GM23338 (cell line): ENCODE data around the gene LARGE1. TPM values are rescaled to one million over a fixed set of nuclear protein-coding genes. Genes with fewer than 3 reads are reported as not detected.
A peak's percentile ranks its signal among the peaks of the same experiment; 100 is the strongest.

Source experiments
- ATAC-seq: fragments of 200-7000 bp; cut with Tn5 transposase; 3 replicates; pipeline ENCODE4 v1.9.1; 2020
- DNase-seq: peaks from one replicate; pipeline ENCODE4 v3.0.0-alpha.2; 2015; ENCODE audit warnings: low spot score
- H2AFZ ChIP-seq: fragments of 200-600 bp; sonication (generic); 2 replicates; pipeline ENCODE4 v1.8.0; 2016; ENCODE audit warnings: antibody characterized with exemption, mild to moderate bottlenecking, moderate library complexity
- H3F3A ChIP-seq: fragments of 200-600 bp; sonication (generic); replicated peaks from 2 replicates; pipeline ENCODE4 v1.8.0; 2017; ENCODE audit warnings: antibody characterized with exemption, mixed run types, low read depth
- H3K27ac ChIP-seq: fragments of 200-600 bp; sonication (generic); 2 replicates; pipeline ENCODE4 v1.6.1; 2016; ENCODE audit warnings: low read depth
- H3K27me3 ChIP-seq: fragments of 200-600 bp; sonication (generic); 2 replicates; pipeline ENCODE4 v1.8.0; 2016; ENCODE audit warnings: mild to moderate bottlenecking, mixed run types, moderate library complexity; ENCODE audit not compliant: insufficient read depth
- H3K36me3 ChIP-seq: fragments of 200-600 bp; sonication (generic); 2 replicates; pipeline ENCODE4 v1.8.0; 2016; ENCODE audit warnings: mild to moderate bottlenecking; ENCODE audit not compliant: insufficient read depth
- H3K4me1 ChIP-seq: fragments of 200-600 bp; sonication (generic); 2 replicates; pipeline ENCODE4 v1.8.0; 2016; ENCODE audit warnings: mild to moderate bottlenecking, moderate library complexity; ENCODE audit not compliant: insufficient read depth
- H3K4me2 ChIP-seq: fragments of 200-600 bp; sonication (generic); 2 replicates; pipeline ENCODE4 v1.7.1; 2017; ENCODE audit warnings: mixed run types
- H3K4me3 ChIP-seq: fragments of 200-600 bp; sonication (generic); 2 replicates; pipeline ENCODE4 v1.6.1; 2016; ENCODE audit warnings: mixed run types
- H3K79me2 ChIP-seq: fragments of 200-600 bp; sonication (generic); replicated peaks from 2 replicates; pipeline ENCODE4 v1.8.0; 2017; ENCODE audit warnings: mild to moderate bottlenecking; ENCODE audit not compliant: insufficient read depth
- H3K9me2 ChIP-seq: fragments of 200-600 bp; sonication (generic); 2 replicates; pipeline ENCODE4 v1.8.0; 2017; ENCODE audit not compliant: insufficient read depth
- H4K20me1 ChIP-seq: fragments of 200-600 bp; sonication (generic); replicated peaks from 2 replicates; pipeline ENCODE4 v1.8.0; 2017; ENCODE audit warnings: mild to moderate bottlenecking; ENCODE audit not compliant: insufficient read depth
- H3K27ac Mint-ChIP-seq: 2 replicates; pipeline ENCODE4 v1.8.0; 2020; ENCODE audit warnings: inconsistent platforms, mild to moderate bottlenecking, moderate library complexity, mixed read lengths
- H3K27me3 Mint-ChIP-seq: 3 replicates; pipeline ENCODE4 v1.8.0; 2022; ENCODE audit warnings: low read depth, mild to moderate bottlenecking, moderate library complexity, mixed read lengths, inconsistent platforms; ENCODE audit not compliant: insufficient read depth, poor library complexity
- H3K36me3 Mint-ChIP-seq: 3 replicates; pipeline ENCODE4 v1.8.0; 2021; ENCODE audit warnings: low read depth, mild to moderate bottlenecking, inconsistent platforms, moderate library complexity, mixed read lengths
- H3K4me1 Mint-ChIP-seq: 3 replicates; pipeline ENCODE4 v1.8.0; 2020; ENCODE audit warnings: mild to moderate bottlenecking, inconsistent platforms, mixed read lengths
- H3K4me3 Mint-ChIP-seq: 3 replicates; pipeline ENCODE4 v1.8.0; 2021; ENCODE audit warnings: moderate library complexity, mild to moderate bottlenecking, inconsistent platforms, mixed read lengths
- H3K9me3 Mint-ChIP-seq: 3 replicates; pipeline ENCODE4 v1.8.0; 2020; ENCODE audit warnings: moderate library complexity, mild to moderate bottlenecking, inconsistent platforms, mixed read lengths
- CREB1 ChIP-seq: fragments of 250-450 bp; sonication (Bioruptor Pico); IDR thresholded peaks from 2 replicates; pipeline ENCODE4 v1.5.0; 2020; ENCODE audit warnings: low read depth, mild to moderate bottlenecking, moderate library complexity
- CTCF ChIP-seq, 2 experiments: fragments of 200-600 bp in 1 of 2; sonication (generic) in 1 of 2; conservative IDR thresholded peaks; 2 replicates each; pipeline versions ENCODE4 v1.5.1 to v1.6.1; 2016 to 2017; ENCODE audit warnings: antibody characterized with exemption in 2 of 2, low read depth in 2 of 2, mild to moderate bottlenecking in 2 of 2, moderate library complexity in 1 of 2
- ETS1 ChIP-seq: IDR thresholded peaks from 2 replicates; pipeline ENCODE4 v1.6.1; 2016; ENCODE audit warnings: antibody characterized with exemption
- EZH2 ChIP-seq: fragments of 200-600 bp; sonication (generic); IDR thresholded peaks from one replicate; pipeline ENCODE4 v1.8.0; 2017; ENCODE audit warnings: antibody characterized with exemption, mild to moderate bottlenecking, low read depth; ENCODE audit not compliant: unreplicated experiment
- JUNB ChIP-seq: IDR thresholded peaks from one replicate; pipeline ENCODE4 v1.6.1; 2016; ENCODE audit warnings: antibody characterized with exemption; ENCODE audit not compliant: unreplicated experiment
- NANOG ChIP-seq: IDR thresholded peaks from 2 replicates; pipeline ENCODE4 v1.6.1; 2016; ENCODE audit warnings: antibody characterized with exemption, borderline replicate concordance
- POLR2AphosphoS5 ChIP-seq: IDR thresholded peaks from 2 replicates; pipeline ENCODE4 v1.6.1; 2016; ENCODE audit warnings: antibody characterized with exemption, low read depth
- STAT1 ChIP-seq: IDR thresholded peaks from one replicate; pipeline ENCODE4 v1.6.1; 2016; ENCODE audit warnings: antibody characterized with exemption; ENCODE audit not compliant: unreplicated experiment
- ZNF331 ChIP-seq: fragments of 250-450 bp; sonication (Bioruptor Pico); IDR thresholded peaks from 2 replicates; pipeline ENCODE4 v1.5.0; 2020; ENCODE audit warnings: low read depth, mild to moderate bottlenecking, moderate library complexity
- ZNF462 ChIP-seq: fragments of 250-450 bp; sonication (Bioruptor Pico); IDR thresholded peaks from 2 replicates; pipeline ENCODE4 v1.5.0; 2020; ENCODE audit warnings: mild to moderate bottlenecking, moderate library complexity
- polyA plus RNA-seq: library from polyadenylated mRNA; unstranded; fragments of >200 nt; fragmentation: Nextera tagmentation; extraction: Ambion mirVana; gene quantifications from 2 replicates; pipeline ENCODE4 v1.2.1, GENCODE V29; 2016
- total RNA-seq: library from RNA; depleted of rRNA; stranded (reverse); fragments of >200 nt; shearing (Covaris generic); gene quantifications from 2 replicates; pipeline ENCODE4 v1.2.3, GENCODE V29; 2014

LARGE1 gene
- total and polyA plus RNA-seq, 2 experiments from 2014 or later, result 12.8 to 75.6 TPM

GRCh38 chr22:33880986-33881385 is 39.3 kb downstream of the LARGE1 start (continued):
- TF ChIP-seq CTCF (conservative IDR thresholded peaks at IDR 0.05; ENCODE audit: low read depth in 2 of 2) (0 out of 4 replicates have a peak, but pooled peaks of 1 of the 2 experiments have one; percentile 8), CREB1 (CRISPR knock-in tag) (no peak)

DNA sequence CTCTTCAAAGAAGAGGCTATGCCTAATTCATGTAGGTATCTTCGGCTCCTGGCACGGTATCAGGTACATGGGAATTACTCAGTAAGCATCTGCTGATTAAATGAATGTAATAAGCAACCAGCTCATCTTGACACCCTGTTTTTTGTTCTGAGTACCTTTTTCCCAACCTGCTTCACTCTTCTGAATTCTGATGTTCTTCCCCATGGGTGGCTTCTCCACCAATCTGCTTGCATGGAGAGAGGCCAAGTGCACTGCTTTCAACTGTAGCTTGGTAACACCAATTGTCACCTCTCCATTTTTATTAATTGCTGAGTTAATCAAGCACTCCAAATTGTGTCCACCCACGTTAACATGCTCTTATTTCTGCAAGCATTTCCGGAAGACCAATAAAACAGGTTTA is 40.5 kb downstream of the LARGE1 start:
- H3K36me3 ChIP-seq, result no peaks in the 10 kb centered on the region
- Mint-ChIP-seq H3K27me3 (peaks cover 9% of the 10 kb centered on the region), H3K4me3 (no peak overlapping the region), H3K9me3 (no peaks in the 10 kb centered on the region), H3K36me3 (no peaks in the 10 kb centered on the region), H3K27ac (no peak overlapping the region), H3K4me1 (peaks cover 79% of the 10 kb centered on the region)
- peaks cover 59% of the 10 kb centered on the region for H3K4me1 ChIP-seq
- no peaks in the 10 kb centered on the region for H3K27me3 ChIP-seq
- H3K4me2 ChIP-seq, result no peak overlapping the region
- 0 out of 2 replicates have a peak, but pooled peaks cover 2% of the 10 kb centered on the region for H3F3A ChIP-seq
- no peak overlapping the region for H2AFZ ChIP-seq
- H3K4me3 ChIP-seq, result no peak overlapping the region
- peaks cover 56% of the 10 kb centered on the region for H4K20me1 ChIP-seq
- DNase-seq, result no peak
- H3K27ac ChIP-seq, result no peak overlapping the region
- no peaks in the 10 kb centered on the region for H3K9me2 ChIP-seq
- ATAC-seq, result no peak
- peaks cover 100% of the 10 kb centered on the region for H3K79me2 ChIP-seq
- TF ChIP-seq ZNF462 (CRISPR knock-in tag), result no peak
- TF ChIP-seq CREB1 (CRISPR knock-in tag), result no peak
- TF ChIP-seq STAT1, result no peak
- no peak for TF ChIP-seq POLR2AphosphoS5
- TF ChIP-seq ETS1, result no peak
- TF ChIP-seq NANOG, result no peak
- no peak for TF ChIP-seq JUNB
- no peak for TF ChIP-seq ZNF331 (CRISPR knock-in tag)
- no peak for TF ChIP-seq EZH2
- TF ChIP-seq CTCF (conservative IDR thresholded peaks at IDR 0.05; ENCODE audit: low read depth in 2 of 2), result no peak
